Lower lobe of right lung (tissue), 2 donors: ENCODE results near the gene CST11. TPM values are rescaled to one million over a fixed set of nuclear protein-coding genes. Genes with fewer than 3 reads are reported as not detected.

Experiments used
- ATAC-seq, 2 donors: fragments of 200-7000 bp; cut with Tn5 transposase; one replicate each; pipeline ENCODE4 v1.9.1; 2020 to 2022; ENCODE audit warnings: mild to moderate bottlenecking in 2 of 2, moderate library complexity in 2 of 2
- DNase-seq: peaks from one replicate; pipeline ENCODE4 v3.0.0-alpha.2; 2020
- H3K27ac ChIP-seq: fragments of 200-600 bp; one replicate; pipeline ENCODE4 v1.8.0; 2022
- H3K27me3 ChIP-seq: fragments of 200-600 bp; one replicate; pipeline ENCODE4 v1.8.0; 2022; ENCODE audit warnings: low read depth
- H3K36me3 ChIP-seq: fragments of 200-600 bp; one replicate; pipeline ENCODE4 v1.8.0; 2022; ENCODE audit warnings: mild to moderate bottlenecking
- H3K4me1 ChIP-seq: fragments of 200-600 bp; one replicate; pipeline ENCODE4 v1.8.0; 2022
- H3K4me3 ChIP-seq: fragments of 200-600 bp; one replicate; pipeline ENCODE4 v1.8.0; 2022; ENCODE audit warnings: mild to moderate bottlenecking
- H3K9me3 ChIP-seq: fragments of 200-600 bp; one replicate; pipeline ENCODE4 v1.8.0; 2022
- CTCF ChIP-seq: fragments of 200-600 bp; IDR thresholded peaks from one replicate; pipeline ENCODE4 v1.8.0; 2022; ENCODE audit warnings: antibody characterized with exemption, mild to moderate bottlenecking
- intact Hi-C: fragments of 100-400 bp; cut with DNase I; formaldehyde crosslinking; loops from one replicate; pipeline ENCODE4 v1.11.0; 2022
- total RNA-seq: library from RNA; stranded (reverse); fragmentation: NEBNext Ultra II Directional; extraction: Animal tissue kit (Norgen Biotek cat#: 25700); gene quantifications from one replicate; pipeline ENCODE4 v1.2.1, GENCODE V29; 2021
- donor health status: DM: no; HTN: yes; CAD: no; lungs with severe emphysema.

The CST11 gene
- total RNA-seq, 1 donor from 2014 or later, result not detected

GRCh38 chr20:23413862-23414422, 38.7 kb downstream of the CST11 start:
- no peak for TF ChIP-seq CTCF
- H3K9me3 ChIP-seq, result no peaks in the 10 kb centered on the region
- no peaks in the 10 kb centered on the region for H3K36me3 ChIP-seq
- no peaks in the 10 kb centered on the region for H3K27me3 ChIP-seq
- H3K27ac ChIP-seq, result no peak overlapping the region
- intact Hi-C loops, result no loop called here
- no peak overlapping the region for H3K4me3 ChIP-seq
- DNase-seq, result no peak
- peaks cover 14% of the 10 kb centered on the region for H3K4me1 ChIP-seq
- ATAC-seq, result no peak

- Histone ChIP-seq H3K27ac (no peak overlapping the region), H3K4me1 (peaks cover 12% of the 10 kb centered on the region), H3K36me3 (no peaks in the 10 kb centered on the region), H3K27me3 (no peaks in the 10 kb centered on the region), H3K4me3 (no peak overlapping the region), H3K9me3 (no peaks in the 10 kb centered on the region)
- intact Hi-C loops, result no loop called here
- DNase-seq (no peak), ATAC-seq (peak; percentile 51 to 68)
- no peak for TF ChIP-seq CTCF
These were observed 40.6 kb downstream of the CST11 start for GRCh38 chr20:23412026-23412425.

GRCh38 chr20:23410916-23411695, 41.6 kb downstream of the CST11 start:
- Histone ChIP-seq H3K4me1 (peaks cover 12% of the 10 kb centered on the region), H3K4me3 (no peak overlapping the region), H3K27ac (no peak overlapping the region), H3K36me3 (no peaks in the 10 kb centered on the region), H3K27me3 (no peaks in the 10 kb centered on the region), H3K9me3 (no peaks in the 10 kb centered on the region)
- no peak for TF ChIP-seq CTCF
- no peak for ATAC-seq
- intact Hi-C loops, result no loop called here
- no peak for DNase-seq

- intact Hi-C loops, result no loop called here
- no peak for TF ChIP-seq CTCF
- Histone ChIP-seq H3K9me3 (no peaks in the 10 kb centered on the region), H3K27ac (no peak overlapping the region), H3K36me3 (no peaks in the 10 kb centered on the region), H3K4me1 (peaks cover 12% of the 10 kb centered on the region), H3K27me3 (no peaks in the 10 kb centered on the region), H3K4me3 (no peak overlapping the region)
- no peak for DNase-seq
- ATAC-seq, result no peak
These were observed 42.9 kb downstream of the CST11 start for GRCh38 chr20:23409800-23410199.

- H3K9me3 ChIP-seq, result no peaks in the 10 kb centered on the region
- H3K4me1 ChIP-seq, result peaks cover 18% of the 10 kb centered on the region
- H3K27ac ChIP-seq, result no peak overlapping the region
- intact Hi-C loops, result no loop called here
- no peak overlapping the region for H3K4me3 ChIP-seq
- ATAC-seq, result no peak
- TF ChIP-seq CTCF, result no peak
- no peaks in the 10 kb centered on the region for H3K27me3 ChIP-seq
- no peaks in the 10 kb centered on the region for H3K36me3 ChIP-seq
- DNase-seq, result no peak
These were observed 43.7 kb downstream of the CST11 start for GRCh38 chr20:23408957-23409356.
